Measurements from ENCODE around the gene PMM2. TPM values are rescaled to one million over a fixed set of nuclear protein-coding genes. Genes with fewer than 3 reads are reported as not detected.

Gene PMM2
- total and polyA plus RNA-seq, 5 experiments from 2014 or later: 21.4 to 41.9 (median 26.0) TPM

DNA sequence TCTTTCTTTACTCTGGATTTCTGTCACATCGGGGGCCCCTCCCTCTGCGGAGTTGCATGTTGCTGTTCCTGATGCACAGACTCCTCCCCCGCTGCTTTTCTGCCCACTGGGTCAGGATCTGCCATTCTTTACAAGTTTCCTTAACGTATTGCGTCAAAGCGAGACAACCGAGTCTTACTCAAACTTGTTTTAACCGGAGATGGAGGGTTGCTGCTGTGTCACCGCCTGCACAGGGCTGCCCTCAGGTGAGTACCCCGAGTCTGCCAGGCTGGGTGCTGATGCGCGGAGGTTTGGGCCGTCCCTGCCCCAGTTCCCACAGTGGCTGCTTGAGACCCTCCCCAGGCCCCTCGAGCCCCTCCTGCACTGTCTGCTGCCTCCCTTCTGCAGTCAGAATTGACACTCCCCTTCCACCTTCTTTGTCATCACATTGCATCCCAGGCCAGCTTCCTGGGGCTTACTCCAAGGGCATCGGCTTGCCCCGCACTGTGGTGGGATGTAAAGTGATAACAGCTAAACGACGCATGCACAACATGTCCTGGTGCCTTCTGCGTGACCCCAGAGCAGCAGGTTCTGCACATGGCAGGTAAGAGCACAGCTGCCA, 51.9 kb downstream of the PMM2 start:
- Mint-ChIP-seq H3K27me3 (no peaks in the 10 kb centered on the region), H3K27ac (peak overlapping the region in 9 of 10 donors; percentile 13 to 92 (median 75)), H3K9me3 (no peaks in the 10 kb centered on the region), H3K4me3 (no peak overlapping the region), H3K36me3 (peaks cover 0 to 51% (median 5%) of the 10 kb centered on the region in 3 donors), H3K4me1 (peaks cover 23 to 39% (median 29%) of the 10 kb centered on the region in 4 donors)
- POLR2A ChIA-PET: interaction anchor here (1.5 kb wide), 1 partner anchor 19 kb away, joined by 6 read pairs; the partner anchor contains the start of gene CARHSP1
- ATAC-seq (no peak), DNase-seq (no peak)

DNA sequence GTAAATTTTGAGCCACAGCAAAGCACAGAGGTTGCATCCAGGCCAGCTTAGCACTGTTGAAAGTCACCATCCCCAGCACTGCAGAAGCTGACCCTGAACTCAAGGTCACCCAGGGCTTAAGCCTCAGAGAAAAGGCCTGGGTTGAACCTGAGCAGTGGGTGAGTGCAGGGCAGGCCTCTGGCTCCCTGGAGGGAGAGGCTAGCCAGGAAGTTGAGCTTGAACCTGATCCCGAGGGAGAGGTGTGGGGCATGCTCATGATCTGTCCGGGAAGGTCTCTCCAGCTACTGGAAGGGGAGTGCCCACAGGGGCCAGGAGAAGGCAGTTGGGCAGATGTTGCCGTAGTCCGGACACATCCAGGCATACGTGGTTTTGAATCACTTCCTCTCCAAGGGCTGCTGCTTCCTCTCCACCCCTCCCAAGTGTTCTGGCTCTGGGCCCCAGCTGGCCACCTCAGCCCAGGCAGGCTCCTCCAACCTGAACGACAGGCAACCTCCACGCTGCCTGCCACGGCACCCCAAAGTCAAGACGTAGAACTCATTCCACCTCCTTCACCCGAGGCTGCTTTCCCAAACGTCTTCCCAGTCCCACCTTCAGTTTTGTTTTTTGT, 52.7 kb downstream of the PMM2 start:
- Mint-ChIP-seq H3K27ac (peak overlapping the region; percentile 9 to 92 (median 82)), H3K36me3 (peaks cover 0 to 51% (median 5%) of the 10 kb centered on the region in 3 donors), H3K4me1 (peaks cover 21 to 39% (median 32%) of the 10 kb centered on the region in 4 donors), H3K9me3 (no peaks in the 10 kb centered on the region), H3K27me3 (no peaks in the 10 kb centered on the region), H3K4me3 (peak overlapping the region in 1 of 10 donors; percentile 22)
- POLR2A ChIA-PET: interaction anchor here (1.5 kb wide), 1 partner anchor 18 kb away, joined by 6 read pairs; the partner anchor contains the start of gene CARHSP1
- no peak for ATAC-seq
- DNase-seq: no peak

DNA sequence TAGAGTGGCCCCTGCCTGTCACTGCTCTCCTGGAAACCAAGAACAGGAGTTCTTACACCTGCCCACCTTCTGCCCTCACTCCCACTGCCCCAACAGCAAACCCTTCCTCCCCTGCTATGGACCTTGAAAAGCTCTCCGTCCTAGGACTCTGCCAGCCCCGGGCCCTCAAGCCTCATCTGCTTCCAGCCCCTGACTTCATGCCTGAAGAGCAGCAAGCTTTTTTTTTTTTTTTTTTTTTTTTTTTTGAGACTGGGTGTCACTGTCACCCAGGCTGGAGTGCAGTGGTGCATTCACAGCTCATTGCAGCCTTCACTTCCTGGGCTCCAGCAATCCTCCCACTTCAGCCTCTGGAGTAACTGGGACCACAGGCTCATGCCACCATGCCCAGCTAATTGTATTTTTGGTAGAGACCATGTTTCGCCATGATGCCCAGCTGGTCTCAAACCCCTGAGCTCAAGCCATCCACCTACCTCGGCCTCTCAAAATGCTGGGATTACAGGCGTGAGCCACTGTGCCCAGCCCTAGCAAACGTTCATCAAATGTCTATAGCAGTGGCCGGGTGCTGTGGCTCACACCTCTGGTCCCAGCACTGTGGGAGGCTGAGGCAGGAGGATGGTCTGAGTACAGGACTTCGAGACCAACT, 54.2 kb downstream of the PMM2 start:
- no peak for DNase-seq
- Mint-ChIP-seq H3K4me3 (no peak overlapping the region), H3K9me3 (no peaks in the 10 kb centered on the region), H3K36me3 (peaks cover 0 to 59% (median 5%) of the 10 kb centered on the region in 3 donors), H3K4me1 (peaks cover 26 to 51% (median 38%) of the 10 kb centered on the region in 4 donors), H3K27me3 (no peaks in the 10 kb centered on the region), H3K27ac (peak overlapping the region in 8 of 10 donors; percentile 10 to 92 (median 76))
- no peak for ATAC-seq
- POLR2A ChIA-PET: interaction anchor here (0.6 to 1.1 kb wide), 2 partner anchors 17 to 27 kb away, joined by 3 read pairs; partner anchors contain the start of gene CARHSP1

DNA sequence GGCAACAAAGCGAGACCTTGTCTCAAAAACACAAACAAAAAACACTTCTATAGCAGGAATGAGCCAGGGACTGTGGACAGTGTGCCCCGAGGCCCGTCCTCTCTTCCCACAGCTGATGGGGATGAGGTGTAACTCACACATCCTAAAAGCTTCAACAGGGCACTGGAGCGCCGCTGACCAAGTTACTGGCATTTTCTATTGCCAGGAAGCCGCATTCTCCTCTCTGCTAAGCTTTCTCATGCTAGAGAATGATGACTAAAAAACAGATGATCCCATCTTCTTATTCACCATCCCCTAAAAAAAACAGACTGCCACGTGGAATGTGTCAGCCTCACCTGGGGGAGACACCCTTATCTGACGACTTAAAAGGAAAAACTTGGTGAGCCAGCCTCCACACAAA, 54.9 kb downstream of the PMM2 start:
- no peaks in the 10 kb centered on the region for H3K9me3 Mint-ChIP-seq
- H3K27ac Mint-ChIP-seq: peak overlapping the region in 8 of 10 donors; percentile 12 to 82 (median 67)

DNA sequence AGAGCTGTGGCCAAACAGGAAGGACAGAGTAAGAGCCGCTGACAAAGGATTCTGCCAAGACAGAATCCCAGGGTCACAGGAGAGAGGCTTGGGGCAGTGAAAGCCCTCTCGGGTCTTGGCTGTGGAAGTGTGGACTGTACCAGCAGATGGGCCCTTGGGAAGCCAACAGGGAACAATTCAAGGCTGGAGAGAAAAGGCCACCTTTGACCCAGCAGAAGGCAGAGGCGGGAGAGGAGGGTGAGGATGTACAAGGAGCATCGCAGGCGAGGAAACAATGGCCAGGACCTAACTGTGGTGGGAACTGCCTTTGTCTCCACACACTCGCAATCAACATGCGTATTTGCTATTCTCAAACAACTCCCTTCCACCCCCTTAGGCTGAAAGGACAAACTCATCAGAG, 55.5 kb downstream of the PMM2 start:
- Mint-ChIP-seq H3K4me3 (no peak overlapping the region), H3K9me3 (no peaks in the 10 kb centered on the region), H3K27ac (peak overlapping the region in 9 of 10 donors; percentile 15 to 80 (median 46)), H3K4me1 (peaks cover 31 to 64% (median 42%) of the 10 kb centered on the region in 4 donors), H3K36me3 (peaks cover 0 to 64% (median 5%) of the 10 kb centered on the region in 3 donors), H3K27me3 (no peaks in the 10 kb centered on the region)
- no peak for DNase-seq
- POLR2A ChIA-PET: interaction anchor here (1.0 to 2.8 kb wide), 3 partner anchors 12 to 27 kb away, joined by 3 to 10 read pairs (median 9); partner anchors contain the start of gene CARHSP1
- ATAC-seq: no peak

More for the DNA sequence above, 54.9 kb downstream of the PMM2 start:
- H3K36me3 Mint-ChIP-seq: peaks cover 0 to 60% (median 5%) of the 10 kb centered on the region in 3 donors
- POLR2A ChIA-PET: interaction anchor here (0.6 kb wide), 1 partner anchor 27 kb away, joined by 3 read pairs; no protein-coding TSS in a partner anchor
- H3K4me3 Mint-ChIP-seq: no peak overlapping the region
- ATAC-seq (no peak), DNase-seq (no peak)
- no peaks in the 10 kb centered on the region for H3K27me3 Mint-ChIP-seq
- peaks cover 27 to 57% (median 40%) of the 10 kb centered on the region in 4 donors for H3K4me1 Mint-ChIP-seq

DNA sequence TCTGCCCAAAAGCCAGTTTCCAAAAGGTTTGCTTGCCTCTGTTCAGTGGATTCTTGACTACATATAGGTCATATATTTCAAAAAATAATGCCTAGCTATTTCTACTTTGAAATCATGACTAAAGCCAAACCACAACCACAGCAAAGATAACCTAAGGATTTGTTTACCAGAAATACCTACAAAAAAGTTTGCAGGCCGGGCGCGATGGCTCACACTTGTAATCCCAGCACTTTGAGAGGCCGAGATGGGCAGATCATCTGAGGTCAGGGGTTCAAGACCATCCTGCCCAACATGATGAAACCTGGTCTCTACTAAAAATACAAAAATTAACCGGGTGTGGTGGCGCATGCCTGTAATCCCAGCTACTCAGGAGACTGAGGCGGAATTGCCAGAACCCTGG, 56.0 kb downstream of the PMM2 start:
- Mint-ChIP-seq H3K4me1 (peaks cover 32 to 66% (median 44%) of the 10 kb centered on the region in 4 donors), H3K27me3 (no peaks in the 10 kb centered on the region), H3K36me3 (peaks cover 0 to 68% (median 7%) of the 10 kb centered on the region in 3 donors), H3K4me3 (no peak overlapping the region), H3K27ac (peak overlapping the region in 7 of 10 donors; percentile 13 to 61 (median 43)), H3K9me3 (no peaks in the 10 kb centered on the region)
- ATAC-seq: no peak
- POLR2A ChIA-PET: interaction anchor here (1.0 to 2.8 kb wide), 3 partner anchors 11 to 27 kb away, joined by 3 to 10 read pairs (median 9); partner anchors contain the start of gene CARHSP1
- DNase-seq: no peak

DNA sequence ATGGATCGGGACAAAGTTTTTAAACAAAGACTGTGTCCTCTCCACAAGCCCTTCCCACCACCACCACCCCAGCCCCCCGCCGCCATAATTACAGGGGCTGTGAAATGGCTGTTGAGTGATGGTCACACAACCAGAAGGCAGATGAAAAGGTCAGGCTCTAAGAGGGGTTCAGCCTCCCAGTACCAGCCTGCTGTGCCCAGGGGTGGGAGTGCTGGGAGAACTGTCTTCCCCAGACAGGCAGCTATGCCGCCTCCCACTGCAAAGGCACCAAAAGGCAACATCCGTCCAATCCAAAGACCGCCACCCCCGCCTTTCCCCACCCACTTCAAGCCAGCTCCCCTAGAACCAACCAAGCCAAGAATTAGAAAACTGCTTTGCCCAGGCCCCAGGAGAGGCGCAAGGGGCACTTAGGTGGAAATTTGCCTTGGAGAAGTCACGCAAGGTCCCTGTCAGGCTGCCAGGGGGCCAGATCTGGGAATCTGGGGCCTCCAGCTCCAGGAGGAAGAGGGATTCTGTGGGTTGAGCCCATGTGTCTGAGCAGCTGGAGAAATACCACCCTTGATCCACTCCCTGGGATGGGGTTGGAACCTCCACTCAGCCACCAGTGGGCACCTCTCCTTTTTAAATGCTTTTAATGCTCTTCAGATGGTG, 56.8 kb downstream of the PMM2 start:
- H3K4me3 Mint-ChIP-seq: no peak overlapping the region
- peaks cover 31 to 62% (median 46%) of the 10 kb centered on the region in 4 donors for H3K4me1 Mint-ChIP-seq
- no peaks in the 10 kb centered on the region for H3K27me3 Mint-ChIP-seq
- peak overlapping the region in 7 of 10 donors; percentile 50 to 88 (median 71) for H3K27ac Mint-ChIP-seq
- H3K9me3 Mint-ChIP-seq: no peaks in the 10 kb centered on the region
- no peak for DNase-seq
- POLR2A ChIA-PET: interaction anchor here (1.8 to 2.8 kb wide), 2 partner anchors 10 to 14 kb away, joined by 9 to 10 read pairs; partner anchors contain the start of gene CARHSP1
- H3K36me3 Mint-ChIP-seq: peaks cover 0 to 70% (median 9%) of the 10 kb centered on the region in 3 donors
- ATAC-seq: no peak

DNA sequence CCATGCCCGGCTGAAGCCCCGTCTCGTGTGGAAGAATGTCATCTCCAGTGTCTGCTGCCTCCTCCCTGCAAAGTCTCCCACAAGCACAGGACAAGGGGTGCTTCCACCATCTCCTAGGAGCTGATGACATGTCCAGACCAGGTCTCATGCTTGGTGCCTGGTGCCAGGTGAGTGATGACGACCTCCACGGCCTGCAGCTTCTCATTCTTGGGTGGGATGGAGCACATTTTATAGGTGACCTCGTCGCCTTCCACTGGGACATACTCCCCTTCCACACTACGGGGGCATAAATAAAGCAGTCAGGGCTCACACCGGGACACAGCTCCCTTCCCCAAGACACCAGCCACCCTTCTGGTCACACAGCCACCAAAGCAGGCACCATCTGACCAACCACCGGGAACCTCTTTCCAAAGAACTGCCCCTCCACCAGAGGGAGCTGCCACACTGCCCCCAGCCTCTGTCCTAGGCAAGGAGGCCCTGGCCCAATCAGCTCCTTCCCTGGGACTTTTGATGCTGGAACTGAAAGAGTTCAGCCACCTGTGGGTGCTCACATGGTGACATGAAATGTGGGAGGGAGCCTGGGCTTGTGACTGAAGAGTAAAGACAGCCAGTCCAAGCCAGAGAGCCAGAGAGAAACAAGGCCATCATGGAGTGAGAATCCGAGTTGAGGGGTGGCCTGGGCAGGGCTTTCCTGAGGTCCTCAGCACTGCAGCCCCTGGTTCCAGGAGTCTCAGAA, 57.6 kb downstream of the PMM2 start:
- Mint-ChIP-seq H3K4me1 (peaks cover 31 to 54% (median 42%) of the 10 kb centered on the region in 4 donors), H3K36me3 (peaks cover 0 to 71% (median 9%) of the 10 kb centered on the region in 3 donors), H3K9me3 (no peaks in the 10 kb centered on the region), H3K27me3 (no peaks in the 10 kb centered on the region), H3K4me3 (peak overlapping the region in 1 of 10 donors; percentile 34), H3K27ac (peak overlapping the region in 9 of 10 donors; percentile 37 to 88 (median 71))
- no peak for ATAC-seq
- DNase-seq: no peak
- POLR2A ChIA-PET: interaction anchor here (2.5 to 2.8 kb wide), 2 partner anchors 10 to 13 kb away, joined by 8 to 10 read pairs; partner anchors contain the start of gene CARHSP1

DNA sequence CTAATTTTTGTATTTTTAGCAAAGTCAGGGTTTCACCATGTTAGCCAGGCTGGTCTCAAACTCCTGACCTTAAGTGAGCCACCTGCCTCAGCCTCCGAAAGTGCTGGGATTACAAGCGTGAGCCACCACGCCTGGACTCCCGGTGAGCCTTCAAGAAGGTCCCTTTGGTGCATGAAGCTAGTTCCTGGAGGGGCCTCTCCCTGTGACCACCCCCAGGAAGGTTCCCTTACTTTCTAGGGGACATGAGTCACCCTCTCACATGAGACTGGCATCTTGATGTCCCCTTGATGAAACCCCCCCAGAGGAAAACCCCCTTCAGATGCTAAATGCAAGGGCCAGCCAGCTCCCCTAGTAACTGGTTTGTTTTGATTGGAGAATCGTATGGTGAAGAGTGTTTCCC, 58.3 kb downstream of the PMM2 start:
- H3K27me3 Mint-ChIP-seq: no peaks in the 10 kb centered on the region
- POLR2A ChIA-PET: interaction anchor here (0.6 to 2.5 kb wide), 2 partner anchors 10 to 12 kb away, joined by 3 to 8 read pairs; partner anchors contain the start of gene CARHSP1
- H3K9me3 Mint-ChIP-seq: no peaks in the 10 kb centered on the region
- peak; percentile 24 to 32 for ATAC-seq
- H3K4me1 Mint-ChIP-seq: peaks cover 24 to 47% (median 37%) of the 10 kb centered on the region in 4 donors
- H3K4me3 Mint-ChIP-seq: peak overlapping the region in 1 of 10 donors; percentile 23
- no peak for DNase-seq
- peak overlapping the region in 9 of 10 donors; percentile 21 to 89 (median 79) for H3K27ac Mint-ChIP-seq
- H3K36me3 Mint-ChIP-seq: peaks cover 0 to 66% (median 6%) of the 10 kb centered on the region in 3 donors

DNA sequence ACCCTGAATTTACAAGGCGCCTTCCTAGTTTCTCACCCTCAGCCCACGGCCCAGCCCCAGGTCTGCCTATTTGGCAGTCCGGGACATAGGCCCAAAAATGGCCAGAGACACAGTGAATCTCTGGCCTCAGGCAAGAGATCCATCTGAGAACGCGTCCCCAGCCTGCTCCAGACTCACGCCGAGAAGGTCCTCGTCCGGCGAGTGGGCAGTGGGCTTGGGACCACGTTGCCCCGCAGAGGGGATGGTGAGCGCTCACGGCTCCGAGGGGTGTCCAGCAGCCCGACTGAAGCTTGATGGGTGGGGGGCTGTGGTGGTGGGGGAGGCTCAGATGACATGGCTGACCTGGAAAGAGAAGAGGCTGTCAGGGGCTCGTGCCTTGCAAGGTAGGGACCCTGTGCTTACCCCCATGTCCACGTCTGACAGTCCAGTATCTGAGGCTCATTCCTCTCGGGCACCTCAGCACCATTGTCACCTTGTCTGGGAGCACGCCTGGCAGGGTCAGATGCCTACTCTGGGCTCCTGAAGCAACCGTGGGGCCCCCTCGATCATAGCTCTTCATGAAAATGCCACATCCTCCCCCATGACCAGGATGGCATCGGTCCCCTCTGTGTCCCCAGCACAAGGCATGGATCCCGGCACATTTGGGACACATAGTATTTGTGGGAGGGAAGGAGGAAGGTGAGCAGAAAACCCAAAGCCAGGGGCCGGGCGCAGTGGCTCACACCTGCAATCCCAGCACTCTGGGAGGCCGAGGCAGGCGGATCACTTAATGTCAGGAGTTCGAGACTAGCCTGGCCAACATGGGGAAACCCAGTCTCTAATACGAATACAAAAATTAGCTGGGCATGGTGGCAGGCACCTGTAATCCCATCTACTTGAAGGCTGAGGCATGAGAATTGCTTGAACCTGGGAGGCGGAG, 61.6 kb downstream of the PMM2 start:
- H3K4me1 Mint-ChIP-seq: peaks cover 15 to 58% (median 42%) of the 10 kb centered on the region in 4 donors
- no peak for ATAC-seq
- no peaks in the 10 kb centered on the region for H3K27me3 Mint-ChIP-seq
- no peak overlapping the region for H3K4me3 Mint-ChIP-seq
- POLR2A ChIA-PET: no interaction called here
- H3K9me3 Mint-ChIP-seq: no peaks in the 10 kb centered on the region
- no peak for DNase-seq
- H3K27ac Mint-ChIP-seq: peak overlapping the region in 6 of 10 donors; percentile 1 to 86 (median 34)
- peaks cover 0 to 53% (median 4%) of the 10 kb centered on the region in 3 donors for H3K36me3 Mint-ChIP-seq
